B cell (primary cell): ENCODE results near the gene SLC25A39.

Experiments used
- CTCF ChIP-seq: fragments of 200-600 bp; IDR thresholded peaks from one replicate; pipeline ENCODE4 v1.8.0; 2022; ENCODE audit warnings: antibody characterized with exemption, mild to moderate bottlenecking
- EZH2 ChIP-seq: IDR thresholded peaks from 2 replicates; pipeline ENCODE4 v1.6.1; 2012; ENCODE audit warnings: borderline replicate concordance, low read depth, mild to moderate bottlenecking, moderate library complexity, low read length; ENCODE audit not compliant: insufficient read depth, poor library complexity, severe bottlenecking

- no peak for TF ChIP-seq CTCF
- TF ChIP-seq EZH2: no peak
Observed at GRCh38 chr17:44317545-44317944, 7.1 kb downstream of the SLC25A39 start.
